ENCODE data around the gene TAGLN2.

The TAGLN2 gene

DNA sequence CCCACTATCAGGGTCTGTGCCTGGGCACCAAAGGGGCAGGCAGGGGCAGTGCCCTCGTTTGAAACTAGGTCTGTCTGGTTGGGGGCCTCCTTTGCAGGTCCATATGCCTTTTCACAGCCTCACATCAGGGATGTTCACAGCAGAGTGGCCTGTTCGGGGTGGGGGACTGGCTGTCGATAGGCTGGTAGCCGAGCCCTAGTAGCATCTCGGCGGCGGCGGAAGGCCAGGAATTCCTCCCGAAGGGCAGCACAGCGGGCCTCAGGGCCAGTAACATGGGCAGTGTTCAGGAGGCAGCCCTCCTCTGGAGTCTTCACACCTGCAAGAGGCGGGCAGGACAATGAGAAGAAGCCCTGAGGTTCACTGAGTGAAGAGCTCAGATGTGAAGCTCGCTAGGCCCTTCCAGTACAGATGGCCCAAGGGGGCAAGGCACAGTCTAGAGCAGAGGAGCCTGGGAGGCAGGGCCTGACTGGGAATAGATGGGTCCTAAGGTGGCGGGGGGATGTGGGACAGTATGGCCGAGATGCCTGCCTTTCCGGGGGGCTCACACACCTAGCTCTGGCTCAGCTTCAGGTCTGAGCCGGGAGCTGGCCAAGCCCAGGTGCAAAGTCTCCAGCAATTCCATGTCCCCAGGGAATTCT, 2.0 kb upstream of the TAGLN2 start:
- no peak overlapping the region for H3K4me3 ChIP-seq (ENCODE audit: control insufficient read depth, low read depth, low read length)
- no peak for DNase-seq (ENCODE audit: low read depth)
- TF ChIP-seq CTCF (conservative IDR thresholded peaks at IDR 0.05; ENCODE audit: control insufficient read depth, insufficient read depth, low read depth, low read length), result no peak

DNA sequence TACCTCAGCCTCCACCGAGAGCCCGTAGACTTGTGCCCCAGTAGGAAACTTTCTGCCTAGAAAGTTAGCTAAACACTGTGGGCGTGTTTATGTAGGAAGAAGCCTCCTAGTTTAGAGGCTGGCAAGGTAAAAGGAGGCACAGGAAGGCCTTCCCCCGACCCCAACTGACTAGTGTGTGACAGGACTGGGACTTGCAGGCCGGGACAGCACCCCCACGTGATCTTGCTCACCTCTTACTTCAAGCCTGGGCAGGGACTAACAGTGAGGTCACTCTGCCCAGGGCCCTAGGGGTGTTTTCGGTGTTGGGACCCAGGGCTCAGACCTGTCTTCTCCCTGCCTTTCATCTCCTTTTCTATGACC, 392 bp upstream of the TAGLN2 start:
- no peak for TF ChIP-seq CTCF (conservative IDR thresholded peaks at IDR 0.05; ENCODE audit: control insufficient read depth, insufficient read depth, low read depth, low read length)
- H3K4me3 ChIP-seq (ENCODE audit: control insufficient read depth, low read depth, low read length), result peak overlapping the region; percentile 98
- no peak for DNase-seq (ENCODE audit: low read depth)

DNA sequence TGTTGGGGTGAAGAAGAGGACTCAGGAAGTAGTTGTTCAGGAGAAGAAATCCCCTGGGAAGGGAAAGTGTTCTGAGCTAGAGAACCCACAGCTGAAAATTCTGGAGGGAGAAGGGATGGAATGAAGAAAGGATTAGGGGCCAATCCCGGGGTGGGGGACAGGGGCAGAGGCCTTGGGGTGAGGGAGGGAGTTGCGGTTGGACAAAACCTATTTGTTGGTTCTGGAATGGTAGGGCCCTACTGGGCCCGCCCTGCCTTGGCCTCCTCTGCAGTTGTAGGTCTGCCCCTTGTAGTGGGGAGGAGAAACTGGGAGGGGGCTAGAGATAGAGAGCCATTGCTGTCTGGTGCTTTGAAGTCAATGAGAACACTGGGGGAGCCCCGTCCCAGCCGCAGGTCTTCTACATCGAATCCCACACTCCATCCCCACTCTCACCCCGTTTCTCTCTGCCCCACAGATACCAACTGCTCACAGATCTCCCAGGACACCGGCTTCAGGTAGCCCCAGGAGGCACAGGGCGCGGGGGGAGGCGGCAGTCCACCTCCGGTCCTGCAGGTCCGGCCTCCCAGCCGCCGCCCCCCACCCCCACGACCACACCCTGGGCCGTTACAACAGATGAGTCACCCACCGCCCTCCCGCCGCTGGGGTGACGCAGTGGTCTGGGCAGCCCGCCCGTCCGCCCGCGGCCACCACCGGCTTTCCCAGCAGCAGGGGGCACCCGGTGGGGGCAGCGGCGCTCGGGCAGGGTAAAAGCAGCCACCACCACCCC, 1.1 kb downstream of the TAGLN2 start:
- peak overlapping the region; percentile 98 for H3K4me3 ChIP-seq (ENCODE audit: control insufficient read depth, low read depth, low read length)
- no peak for TF ChIP-seq CTCF (conservative IDR thresholded peaks at IDR 0.05; ENCODE audit: control insufficient read depth, insufficient read depth, low read depth, low read length)
- DNase-seq (ENCODE audit: low read depth), result peak; percentile 88

DNA sequence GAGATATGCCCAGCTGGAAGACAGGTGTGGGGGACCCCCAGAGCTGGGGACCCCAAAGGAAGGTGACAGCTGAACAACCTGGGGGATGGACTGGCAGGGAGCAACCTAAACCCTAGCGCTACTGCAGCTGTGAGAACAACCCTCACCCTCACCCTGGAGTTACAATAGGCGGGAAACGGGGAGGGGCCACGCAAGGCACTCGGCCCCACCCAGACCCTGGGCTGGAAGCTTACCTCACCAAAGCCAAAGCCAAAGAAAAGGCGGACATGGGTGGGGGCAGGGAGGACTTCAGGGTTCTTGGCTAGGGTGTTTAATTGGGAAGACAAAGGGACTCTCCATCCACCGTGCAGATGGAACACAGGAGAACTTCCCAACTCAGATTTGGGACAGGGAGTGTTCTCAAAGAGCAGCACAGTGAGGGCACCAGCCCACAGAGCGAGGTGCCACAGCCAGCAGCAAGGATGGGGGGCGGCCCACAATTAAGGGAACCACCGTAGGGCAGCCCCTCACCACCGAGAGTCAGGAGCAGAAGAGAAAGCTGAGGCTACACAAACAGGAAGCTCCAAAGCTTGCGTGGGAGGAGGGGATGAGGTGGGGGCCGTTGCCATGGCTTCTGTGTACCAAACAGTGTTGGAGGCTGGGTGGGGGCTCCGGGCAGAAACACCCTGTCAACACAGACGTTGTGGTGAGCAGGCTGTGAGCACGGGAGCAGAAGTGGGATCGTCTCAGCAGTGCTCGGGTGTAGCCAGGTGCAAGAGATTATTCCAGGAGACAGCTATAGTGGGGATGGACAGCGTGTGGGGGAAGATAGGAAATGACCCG, 1.9 kb downstream of the TAGLN2 start:
- peak; percentile 83 for DNase-seq (ENCODE audit: low read depth)
- H3K4me3 ChIP-seq (ENCODE audit: control insufficient read depth, low read depth, low read length), result peak overlapping the region; percentile 98
- TF ChIP-seq CTCF (conservative IDR thresholded peaks at IDR 0.05; ENCODE audit: control insufficient read depth, insufficient read depth, low read depth, low read length), result no peak

GRCh38 chr1:159922511-159923202, 2.6 kb downstream of the TAGLN2 start:
- DNase-seq (ENCODE audit: low read depth), result peak; percentile 41
- TF ChIP-seq CTCF (conservative IDR thresholded peaks at IDR 0.05; ENCODE audit: control insufficient read depth, insufficient read depth, low read depth, low read length), result no peak
- peak overlapping the region; percentile 98 for H3K4me3 ChIP-seq (ENCODE audit: control insufficient read depth, low read depth, low read length)

Measured in fibroblast of mammary gland (primary cell).